ENCODE measurements around the gene UMODL1. TPM values are rescaled to one million over a fixed set of nuclear protein-coding genes. Genes with fewer than 3 reads are reported as not detected.
"Not testable (repeated sequence)": the region's sequence is repeated elsewhere in the genome, so short reads cannot be mapped to it uniquely, and the experiment has no call there.

The UMODL1 gene
- total and polyA plus RNA-seq, 9 donors = 0.03 to 0.20 (median 0.04) TPM; not detected in 6

DNA sequence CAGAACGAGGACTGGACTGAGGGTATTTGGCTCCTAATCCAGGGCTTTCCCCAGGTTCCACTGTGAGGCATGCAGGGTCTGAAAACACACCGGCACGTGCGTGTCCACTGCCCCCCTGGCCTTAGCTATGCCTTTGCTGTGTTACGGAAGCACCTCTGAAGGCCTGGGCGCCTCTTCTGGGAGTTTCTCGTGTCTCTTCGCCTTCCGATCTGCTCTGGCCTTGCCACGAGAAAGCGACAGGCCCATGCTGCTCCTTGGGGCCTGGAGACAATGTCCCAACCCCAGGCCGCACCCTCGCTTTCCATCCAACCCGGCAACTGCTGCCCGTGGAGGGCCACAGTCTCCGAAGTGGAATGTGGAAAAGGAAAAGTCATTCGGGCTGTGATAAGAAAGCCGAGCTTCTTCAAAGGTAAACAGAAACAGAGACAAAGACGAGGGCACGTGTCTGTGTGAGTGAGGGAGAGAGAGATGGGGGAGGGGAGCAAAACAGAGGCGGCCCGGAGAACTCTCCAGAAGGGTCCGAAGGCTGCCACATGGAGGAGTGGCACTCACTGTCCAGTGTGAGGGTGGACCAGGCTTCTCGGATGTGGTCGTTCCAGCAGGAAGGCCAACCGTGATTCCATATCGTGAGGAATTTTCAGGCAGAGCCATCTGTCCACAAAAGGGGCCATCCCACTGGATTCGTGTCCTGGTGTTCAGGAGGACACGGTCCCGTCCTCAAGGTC, 3.4 kb upstream of the UMODL1 start:
- peaks cover 6% of the 10 kb centered on the region for H3K4me1 ChIP-seq (ENCODE audit: control insufficient read depth, insufficient read depth, low read length)
- 74% methylated on average over 27 of the region's 30 CpGs for WGBS (ENCODE audit: insufficient coverage)
- H3K4me3 ChIP-seq (ENCODE audit: low read length) = no peak overlapping the region
- no peak overlapping the region for H3K27ac ChIP-seq (ENCODE audit: low read length)
- H3K36me3 ChIP-seq (ENCODE audit: control insufficient read depth, insufficient read depth, low read length) = no peaks in the 10 kb centered on the region
- DNase-seq = no peak
- H3K9me3 ChIP-seq (replicated peaks; ENCODE audit: control insufficient read depth, low read depth, low read length) = no peaks in the 10 kb centered on the region
- H3K27me3 ChIP-seq (ENCODE audit: control insufficient read depth, insufficient read depth, low read length) = peaks cover 41% of the 10 kb centered on the region

DNA sequence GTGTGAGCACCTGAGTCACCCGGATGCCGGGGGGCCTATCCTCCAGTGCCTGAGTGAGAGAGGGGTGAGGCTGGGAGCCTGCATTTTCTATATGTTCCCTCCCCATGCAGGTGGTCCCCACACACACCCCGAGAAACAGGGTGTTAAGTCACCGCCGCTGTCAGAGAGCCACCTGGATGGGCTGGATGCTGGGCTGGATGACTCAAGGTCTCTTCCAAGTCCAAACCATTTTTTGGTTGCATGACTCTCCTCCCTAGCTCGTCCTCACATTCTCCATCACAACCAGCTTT, 2.9 kb upstream of the UMODL1 start:
- no peak overlapping the region for H3K27ac ChIP-seq (ENCODE audit: low read length)
- H3K27me3 ChIP-seq (ENCODE audit: control insufficient read depth, insufficient read depth, low read length) = peaks cover 45% of the 10 kb centered on the region
- H3K4me3 ChIP-seq (ENCODE audit: low read length) = no peak overlapping the region
- 78% methylated on average over 4 of the region's 6 CpGs for WGBS (ENCODE audit: insufficient coverage)
- H3K4me1 ChIP-seq (ENCODE audit: control insufficient read depth, insufficient read depth, low read length) = peaks cover 4% of the 10 kb centered on the region
- no peaks in the 10 kb centered on the region for H3K9me3 ChIP-seq (replicated peaks; ENCODE audit: control insufficient read depth, low read depth, low read length)
- no peaks in the 10 kb centered on the region for H3K36me3 ChIP-seq (ENCODE audit: control insufficient read depth, insufficient read depth, low read length)
- no peak for DNase-seq

DNA sequence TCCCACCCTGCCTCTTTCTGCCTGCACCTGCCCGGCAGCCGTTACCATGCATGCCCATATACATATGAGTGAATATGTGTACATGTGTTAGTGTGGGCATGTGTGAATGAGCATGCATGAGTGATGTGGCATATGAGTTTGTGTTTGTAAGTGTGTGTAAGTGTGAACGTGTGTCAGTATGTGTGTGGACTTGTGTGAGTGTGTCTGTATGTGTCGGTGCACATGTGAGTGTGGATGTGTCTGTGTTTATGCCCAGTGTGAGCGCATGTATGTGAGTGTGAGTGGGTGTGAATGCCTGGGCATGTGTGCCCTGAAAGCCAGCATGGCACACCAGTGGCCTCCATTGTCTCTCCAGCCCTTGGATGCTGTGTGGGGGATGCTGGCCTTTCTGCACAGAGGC, 2.5 kb upstream of the UMODL1 start:
- 84% methylated on average over 4 of the region's 5 CpGs for WGBS (ENCODE audit: insufficient coverage)
- DNase-seq = no peak
- H3K36me3 ChIP-seq (ENCODE audit: control insufficient read depth, insufficient read depth, low read length) = no peaks in the 10 kb centered on the region
- H3K27ac ChIP-seq (ENCODE audit: low read length) = no peak overlapping the region
- no peaks in the 10 kb centered on the region for H3K9me3 ChIP-seq (replicated peaks; ENCODE audit: control insufficient read depth, low read depth, low read length)
- peaks cover 45% of the 10 kb centered on the region for H3K27me3 ChIP-seq (ENCODE audit: control insufficient read depth, insufficient read depth, low read length)
- peaks cover under 1% of the 10 kb centered on the region for H3K4me1 ChIP-seq (ENCODE audit: control insufficient read depth, insufficient read depth, low read length)
- no peak overlapping the region for H3K4me3 ChIP-seq (ENCODE audit: low read length)

DNA sequence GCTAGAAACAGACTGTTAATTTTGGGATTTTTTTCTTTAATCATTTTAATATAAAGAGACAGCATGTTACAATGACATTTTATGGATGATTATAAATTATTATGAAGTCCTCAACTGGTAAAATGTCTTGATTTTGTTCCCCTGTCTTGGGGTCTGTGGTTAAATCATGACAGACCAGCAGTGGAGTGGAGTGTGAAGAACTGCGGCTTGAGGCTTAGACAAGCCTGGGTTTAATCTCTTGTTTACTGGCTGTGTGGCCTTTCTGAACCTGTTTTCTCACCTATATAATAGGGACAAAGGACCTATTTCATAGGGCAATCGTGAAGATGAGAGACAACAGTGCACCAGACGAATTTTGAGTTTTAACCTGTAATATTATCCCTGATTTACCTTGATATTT, 1.8 kb upstream of the UMODL1 start:
- no CpG with 5 or more reads among the region's 3 CpGs for WGBS (ENCODE audit: insufficient coverage)
- H3K4me1 ChIP-seq (ENCODE audit: control insufficient read depth, insufficient read depth, low read length) = no peaks in the 10 kb centered on the region
- H3K27me3 ChIP-seq (ENCODE audit: control insufficient read depth, insufficient read depth, low read length) = peaks cover 37% of the 10 kb centered on the region
- no peak overlapping the region for H3K27ac ChIP-seq (ENCODE audit: low read length)
- no peak overlapping the region for H3K4me3 ChIP-seq (ENCODE audit: low read length)
- no peaks in the 10 kb centered on the region for H3K36me3 ChIP-seq (ENCODE audit: control insufficient read depth, insufficient read depth, low read length)
- no peaks in the 10 kb centered on the region for H3K9me3 ChIP-seq (replicated peaks; ENCODE audit: control insufficient read depth, low read depth, low read length)
- DNase-seq = no peak

DNA sequence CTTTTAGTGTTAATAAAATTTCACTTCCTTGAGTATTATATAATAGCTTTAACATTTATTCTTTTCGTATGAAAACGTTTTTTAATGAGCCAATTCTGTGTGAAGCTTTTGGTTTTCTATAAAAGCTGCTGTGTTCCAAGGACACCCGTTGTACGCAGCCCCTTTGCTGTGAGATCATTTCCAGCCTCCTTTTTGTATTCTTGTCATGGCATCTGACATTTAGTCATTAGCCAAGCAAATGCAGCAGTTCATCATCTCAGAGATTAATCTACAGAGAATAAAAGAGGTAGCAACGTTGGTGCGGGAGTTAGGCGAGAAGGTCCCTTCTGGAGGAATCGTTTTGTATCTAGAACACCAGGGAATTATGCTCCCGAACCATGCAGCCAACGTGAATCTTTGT, 1.3 kb upstream of the UMODL1 start:
- DNase-seq = no peak
- Histone ChIP-seq H3K4me1 (ENCODE audit: control insufficient read depth, insufficient read depth, low read length) (no peaks in the 10 kb centered on the region), H3K36me3 (ENCODE audit: control insufficient read depth, insufficient read depth, low read length) (no peaks in the 10 kb centered on the region), H3K27ac (ENCODE audit: low read length) (no peak overlapping the region), H3K4me3 (ENCODE audit: low read length) (no peak overlapping the region), H3K9me3 (replicated peaks; ENCODE audit: control insufficient read depth, low read depth, low read length) (no peaks in the 10 kb centered on the region), H3K27me3 (ENCODE audit: control insufficient read depth, insufficient read depth, low read length) (peaks cover 37% of the 10 kb centered on the region)
- 25% methylated on average over 7 of the region's 10 CpGs for WGBS (ENCODE audit: insufficient coverage)

DNA sequence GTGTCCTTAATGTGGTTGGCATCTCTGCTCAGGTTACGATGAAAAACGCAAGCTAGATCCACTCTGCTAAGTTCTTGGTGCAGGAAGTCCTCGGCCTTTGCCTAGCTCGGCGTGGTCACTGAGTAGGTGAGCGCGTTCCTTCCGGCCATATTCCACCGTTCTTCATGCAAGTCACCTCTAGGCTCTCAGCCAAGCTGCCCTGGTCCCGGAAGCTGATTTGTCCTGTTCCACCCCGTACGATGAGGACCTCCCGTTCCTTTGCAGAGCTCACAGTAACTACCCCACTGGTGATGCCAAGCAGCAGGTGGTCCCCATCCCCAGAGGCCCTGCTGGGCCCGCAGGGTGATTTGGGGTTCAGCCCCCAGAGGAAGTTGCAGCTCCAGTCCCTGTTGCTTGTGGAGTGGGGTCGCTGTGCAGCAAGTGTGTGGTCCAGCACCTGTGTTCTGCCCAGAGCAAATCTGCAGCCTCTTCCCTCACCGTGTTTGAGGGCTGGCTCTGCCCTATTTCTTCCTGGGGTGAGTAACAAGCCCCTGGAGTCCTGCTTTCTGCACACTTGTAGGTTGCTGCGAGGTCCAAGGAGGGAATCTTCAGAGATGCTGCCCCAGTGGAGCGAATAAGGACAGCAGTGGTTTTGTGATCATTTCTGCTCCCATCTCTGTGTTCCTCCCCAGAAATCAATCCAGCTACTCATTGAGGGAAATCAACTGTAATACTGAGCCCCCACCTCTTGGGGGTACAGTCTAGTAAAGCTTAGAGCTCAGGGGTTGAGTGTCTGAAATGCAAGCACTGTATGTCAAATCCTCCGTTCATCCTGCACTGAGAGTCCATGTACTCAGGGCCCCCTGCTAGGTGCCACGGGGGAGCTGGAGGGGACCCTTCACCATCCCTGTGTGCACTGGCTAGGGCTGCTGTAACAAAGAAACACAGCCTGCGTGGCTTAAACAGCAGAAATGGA, 2.3 kb downstream of the UMODL1 start:
- H3K36me3 ChIP-seq (ENCODE audit: control insufficient read depth, insufficient read depth, low read length) = no peaks in the 10 kb centered on the region
- no peak overlapping the region for H3K27ac ChIP-seq (ENCODE audit: low read length)
- no peaks in the 10 kb centered on the region for H3K4me1 ChIP-seq (ENCODE audit: control insufficient read depth, insufficient read depth, low read length)
- H3K9me3 ChIP-seq (replicated peaks; ENCODE audit: control insufficient read depth, low read depth, low read length) = no peaks in the 10 kb centered on the region
- no peak for DNase-seq
- H3K27me3 ChIP-seq (ENCODE audit: control insufficient read depth, insufficient read depth, low read length) = peaks cover 23% of the 10 kb centered on the region
- 79% methylated on average over 19 of the region's 21 CpGs for WGBS (ENCODE audit: insufficient coverage)
- no peak overlapping the region for H3K4me3 ChIP-seq (ENCODE audit: low read length)

DNA sequence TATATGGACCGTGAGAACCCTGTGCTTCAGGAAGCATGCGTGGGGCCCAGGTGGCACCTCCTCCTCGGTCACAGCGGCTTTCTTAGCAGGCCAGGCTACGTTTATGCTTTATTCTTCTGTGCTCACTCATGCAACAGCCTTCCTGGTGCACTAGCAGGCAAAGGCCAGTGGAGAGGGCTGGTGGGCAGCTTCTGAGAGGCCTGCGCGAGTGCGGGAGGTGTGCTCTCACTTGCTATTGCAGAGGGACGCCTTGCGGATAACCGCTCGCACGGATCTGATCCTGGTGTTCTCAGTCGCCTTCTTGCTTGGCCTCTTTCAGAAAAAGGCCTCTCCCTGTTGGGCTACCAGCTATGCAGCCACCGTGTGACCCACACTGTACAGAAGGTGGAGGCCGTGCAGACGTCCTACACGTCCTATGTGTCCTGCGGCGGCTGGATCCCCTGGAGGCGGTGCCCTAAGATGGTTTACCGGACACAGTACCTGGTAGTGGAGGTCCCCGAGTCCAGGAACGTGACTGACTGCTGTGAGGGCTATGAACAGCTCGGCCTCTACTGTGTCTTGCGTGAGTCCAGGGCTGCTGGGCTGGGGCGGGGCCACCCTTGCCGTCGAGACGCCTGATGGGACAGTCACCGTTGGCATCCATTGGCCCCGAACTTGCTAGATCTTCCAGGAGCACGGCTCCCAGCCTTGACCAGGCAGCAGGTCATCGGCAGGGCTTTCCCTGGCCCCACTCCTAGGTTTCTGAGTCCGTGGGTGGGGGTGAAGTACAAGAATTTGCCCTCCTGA, 4.8 kb downstream of the UMODL1 start:
- H3K4me1 ChIP-seq (ENCODE audit: control insufficient read depth, insufficient read depth, low read length) = peaks cover 12% of the 10 kb centered on the region
- 85% methylated on average over 35 of the region's 35 CpGs for WGBS (ENCODE audit: insufficient coverage)
- H3K27me3 ChIP-seq (ENCODE audit: control insufficient read depth, insufficient read depth, low read length) = peaks cover 25% of the 10 kb centered on the region
- no peak for DNase-seq
- H3K9me3 ChIP-seq (replicated peaks; ENCODE audit: control insufficient read depth, low read depth, low read length) = no peaks in the 10 kb centered on the region
- no peak overlapping the region for H3K27ac ChIP-seq (ENCODE audit: low read length)
- H3K36me3 ChIP-seq (ENCODE audit: control insufficient read depth, insufficient read depth, low read length) = no peaks in the 10 kb centered on the region
- no peak overlapping the region for H3K4me3 ChIP-seq (ENCODE audit: low read length)

DNA sequence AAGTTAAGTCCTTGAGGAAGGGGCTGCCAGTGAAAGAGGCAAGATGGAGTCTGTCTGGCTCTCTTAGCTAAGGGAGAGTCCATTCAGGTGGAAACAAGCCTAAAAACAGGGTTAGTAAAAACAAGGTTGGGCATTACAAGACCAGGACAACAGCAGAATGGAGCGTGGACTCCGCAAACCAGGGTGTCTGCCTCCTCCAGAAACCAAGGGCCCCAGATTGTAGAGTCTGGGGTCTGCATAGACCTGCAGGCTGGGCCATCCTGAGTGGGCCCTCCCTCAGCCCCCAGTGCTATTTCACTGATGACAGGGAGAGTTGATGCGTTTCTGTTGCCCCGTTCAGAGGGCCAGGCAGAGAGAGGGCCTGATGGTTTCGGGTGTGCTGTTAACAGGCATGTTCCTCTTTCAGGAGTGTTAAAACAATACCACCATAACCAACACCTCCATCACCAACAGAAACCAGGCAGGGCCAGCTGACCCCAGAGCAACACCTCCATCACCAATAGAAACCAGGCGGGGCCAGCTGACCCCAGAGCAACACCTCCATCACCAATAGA, 6.6 kb downstream of the UMODL1 start:
- Histone ChIP-seq H3K4me1 (ENCODE audit: control insufficient read depth, insufficient read depth, low read length) (peaks cover 15% of the 10 kb centered on the region), H3K27me3 (ENCODE audit: control insufficient read depth, insufficient read depth, low read length) (peaks cover 15% of the 10 kb centered on the region)
- H3K4me3 ChIP-seq (ENCODE audit: low read length); DNase-seq; H3K27ac ChIP-seq (ENCODE audit: low read length); H3K36me3 ChIP-seq (ENCODE audit: control insufficient read depth, insufficient read depth, low read length); H3K9me3 ChIP-seq (replicated peaks; ENCODE audit: control insufficient read depth, low read depth, low read length): not testable (repeated sequence)
- 100% methylated on average over 5 of the region's 6 CpGs for WGBS (ENCODE audit: insufficient coverage)

DNA sequence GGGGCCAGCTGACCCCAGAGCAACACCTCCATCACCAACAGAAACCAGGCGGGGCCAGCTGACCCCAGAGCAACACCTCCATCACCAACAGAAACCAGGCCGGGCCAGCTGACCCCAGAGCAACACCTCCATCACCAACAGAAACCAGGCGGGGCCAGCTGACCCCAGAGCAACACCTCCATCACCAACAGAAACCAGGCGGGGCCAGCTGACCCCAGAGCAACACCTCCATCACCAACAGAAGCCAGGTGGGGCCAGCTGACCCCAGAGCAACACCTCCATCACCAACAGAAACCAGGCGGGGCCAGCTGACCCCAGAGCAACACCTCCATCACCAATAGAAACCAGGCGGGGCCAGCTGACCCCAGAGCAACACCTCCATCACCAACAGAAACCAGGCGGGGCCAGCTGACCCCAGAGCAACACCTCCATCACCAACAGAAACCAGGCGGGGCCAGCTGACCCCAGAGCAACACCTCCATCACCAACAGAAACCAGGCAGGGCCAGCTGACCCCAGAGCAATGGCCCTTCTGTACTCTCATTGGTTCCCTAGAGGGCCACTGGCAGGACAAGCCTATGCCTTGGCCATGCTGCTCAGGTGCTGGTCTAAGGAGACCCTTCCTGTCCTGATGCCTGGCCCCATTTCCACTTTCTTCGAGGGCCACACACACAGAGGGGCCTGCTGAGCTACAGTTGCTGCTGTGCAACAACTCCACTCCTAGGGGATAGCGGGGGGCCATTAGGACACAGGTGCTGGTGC, 7.3 kb downstream of the UMODL1 start:
- H3K4me3 ChIP-seq (ENCODE audit: low read length); H3K27me3 ChIP-seq (ENCODE audit: control insufficient read depth, insufficient read depth, low read length); H3K27ac ChIP-seq (ENCODE audit: low read length); DNase-seq; H3K9me3 ChIP-seq (replicated peaks; ENCODE audit: control insufficient read depth, low read depth, low read length); H3K36me3 ChIP-seq (ENCODE audit: control insufficient read depth, insufficient read depth, low read length): not testable (repeated sequence)
- peaks cover 15% of the 10 kb centered on the region for H3K4me1 ChIP-seq (ENCODE audit: control insufficient read depth, insufficient read depth, low read length)
- 79% methylated on average over 2 of the region's 10 CpGs for WGBS (ENCODE audit: insufficient coverage)

Data from muscle of leg (tissue), 11 donors.